ENCODE data around the gene NKAIN2.

DNA sequence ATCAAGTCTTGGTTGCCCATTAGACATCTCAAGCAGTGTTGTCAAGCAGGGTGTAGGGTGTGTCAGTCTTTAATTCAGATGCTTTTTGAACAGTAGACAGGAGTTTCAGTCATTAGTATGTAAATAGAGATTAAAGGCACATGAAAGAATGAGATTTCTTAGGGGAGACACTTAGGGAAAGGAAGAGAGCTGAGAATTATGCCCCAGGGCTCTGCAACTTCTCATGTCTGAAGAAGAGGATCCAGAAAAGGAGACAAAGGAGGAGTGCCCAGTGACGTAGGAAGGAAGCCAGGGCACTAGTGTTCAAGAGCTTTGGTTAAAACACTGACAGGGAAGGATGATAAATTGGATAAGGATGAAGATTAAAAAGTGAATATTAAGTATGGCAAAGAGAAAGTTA lies 569.7 kb downstream of the NKAIN2 start:
- TF ChIP-seq, protein P1, sequence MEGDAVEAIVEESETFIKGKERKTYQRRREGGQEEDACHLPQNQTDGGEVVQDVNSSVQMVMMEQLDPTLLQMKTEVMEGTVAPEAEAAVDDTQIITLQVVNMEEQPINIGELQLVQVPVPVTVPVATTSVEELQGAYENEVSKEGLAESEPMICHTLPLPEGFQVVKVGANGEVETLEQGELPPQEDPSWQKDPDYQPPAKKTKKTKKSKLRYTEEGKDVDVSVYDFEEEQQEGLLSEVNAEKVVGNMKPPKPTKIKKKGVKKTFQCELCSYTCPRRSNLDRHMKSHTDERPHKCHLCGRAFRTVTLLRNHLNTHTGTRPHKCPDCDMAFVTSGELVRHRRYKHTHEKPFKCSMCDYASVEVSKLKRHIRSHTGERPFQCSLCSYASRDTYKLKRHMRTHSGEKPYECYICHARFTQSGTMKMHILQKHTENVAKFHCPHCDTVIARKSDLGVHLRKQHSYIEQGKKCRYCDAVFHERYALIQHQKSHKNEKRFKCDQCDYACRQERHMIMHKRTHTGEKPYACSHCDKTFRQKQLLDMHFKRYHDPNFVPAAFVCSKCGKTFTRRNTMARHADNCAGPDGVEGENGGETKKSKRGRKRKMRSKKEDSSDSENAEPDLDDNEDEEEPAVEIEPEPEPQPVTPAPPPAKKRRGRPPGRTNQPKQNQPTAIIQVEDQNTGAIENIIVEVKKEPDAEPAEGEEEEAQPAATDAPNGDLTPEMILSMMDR (IDR thresholded peaks at IDR 0.05) = no peak
- no peak for TF ChIP-seq POLR2A (IDR thresholded peaks at IDR 0.05)

All from thyroid gland (tissue), 4 donors.